PC-9 (cell line): ENCODE results near the gene FAM120B. TPM values are rescaled to one million over a fixed set of nuclear protein-coding genes. Genes with fewer than 3 reads are reported as not detected.

ENCODE experiments used
- BruUV-seq: library from RNA; stranded (reverse); fragments of 400-500 nt; replicated peaks from 2 replicates; lab custom pipeline; 2021; lab: Mats Ljungman, UMichigan
- CTCF ChIA-PET: fragments of 300-600 bp; sonication (Branson Sonifier 250); formaldehyde crosslinking; loops from one replicate; lab custom pipeline; 2022; ENCODE audit warnings: antibody characterized with exemption; lab: Charles Lee
- POLR2A ChIA-PET: fragments of 300-600 bp; sonication (Branson Sonifier 250); formaldehyde crosslinking; loops from one replicate; lab custom pipeline; 2022; ENCODE audit warnings: antibody characterized with exemption; ENCODE audit not compliant: unreplicated experiment; lab: Charles Lee
- DNase-seq, 2 experiments: peaks; one replicate each; pipeline versions ENCODE4 v3.0.0 to v3.0.0-alpha.2; 2015 to 2022; ENCODE audit warnings: mixed read lengths in 1 of 2
- H2AFZ ChIP-seq: fragments of 200-600 bp; sonication (generic); 2 replicates; pipeline ENCODE4 v1.8.1; 2017; ENCODE audit warnings: antibody characterized with exemption
- H3F3A ChIP-seq: fragments of 200-600 bp; sonication (generic); 2 replicates; pipeline ENCODE4 v1.8.1; 2017; ENCODE audit warnings: antibody characterized with exemption, mild to moderate bottlenecking, low read depth; ENCODE audit not compliant: insufficient read depth
- H3K27ac ChIP-seq: fragments of 200-600 bp; sonication (generic); 2 replicates; pipeline ENCODE4 v1.6.1; 2016; ENCODE audit warnings: mixed run types
- H3K27me3 ChIP-seq: fragments of 200-600 bp; sonication (generic); 2 replicates; pipeline ENCODE4 v1.6.1; 2016; ENCODE audit warnings: low read depth, mixed run types; ENCODE audit not compliant: insufficient read depth
- H3K36me3 ChIP-seq: fragments of 200-600 bp; sonication (generic); 2 replicates; pipeline ENCODE4 v1.6.1; 2016; ENCODE audit warnings: low read depth, mixed run types
- H3K4me1 ChIP-seq: fragments of 200-600 bp; sonication (generic); replicated peaks from 2 replicates; pipeline ENCODE4 v1.6.1; 2016; ENCODE audit warnings: mixed run types; ENCODE audit not compliant: insufficient read depth
- H3K4me2 ChIP-seq: fragments of 200-600 bp; sonication (generic); 2 replicates; pipeline ENCODE4 v1.6.1; 2017; ENCODE audit warnings: mixed run types
- H3K4me3 ChIP-seq: fragments of 200-600 bp; sonication (generic); 2 replicates; pipeline ENCODE4 v1.6.1; 2016; ENCODE audit warnings: mixed run types
- H3K79me2 ChIP-seq: fragments of 200-600 bp; sonication (generic); 2 replicates; pipeline ENCODE4 v1.6.1; 2017; ENCODE audit warnings: low read depth, mixed run types
- H3K9me2 ChIP-seq: fragments of 200-600 bp; sonication (generic); 2 replicates; pipeline ENCODE4 v1.8.1; 2017; ENCODE audit warnings: mild to moderate bottlenecking; ENCODE audit not compliant: insufficient read depth
- H3K9me3 ChIP-seq: fragments of 200-600 bp; sonication (generic); 2 replicates; pipeline ENCODE4 v1.8.1; 2016; ENCODE audit warnings: low read depth; ENCODE audit not compliant: insufficient read depth
- H4K20me1 ChIP-seq: fragments of 200-600 bp; sonication (generic); 2 replicates; pipeline ENCODE4 v1.8.1; 2017; ENCODE audit not compliant: insufficient read depth
- CTCF ChIP-seq: fragments of 200-600 bp; sonication (generic); conservative IDR thresholded peaks from 2 replicates; pipeline ENCODE4 v1.6.1; 2017; ENCODE audit warnings: mixed run types, antibody characterized with exemption, mild to moderate bottlenecking, moderate library complexity
- EZH2 ChIP-seq: fragments of 200-600 bp; sonication (generic); IDR thresholded peaks from 2 replicates; pipeline ENCODE4 v1.8.0; 2017; ENCODE audit warnings: antibody characterized with exemption, low read depth
- intact Hi-C: fragments of 100-400 bp; cut with micrococcal nuclease; formaldehyde crosslinking; loops from one replicate; pipeline ENCODE4 v1.10.0; 2022; ENCODE audit not compliant: unreplicated experiment
- total RNA-seq: library from RNA; stranded (reverse); gene quantifications from 2 replicates; pipeline ENCODE4 v1.2.3, GENCODE V29; 2021

Gene FAM120B
- total RNA-seq, 1 experiment from 2014 or later: 14.3 TPM

DNA sequence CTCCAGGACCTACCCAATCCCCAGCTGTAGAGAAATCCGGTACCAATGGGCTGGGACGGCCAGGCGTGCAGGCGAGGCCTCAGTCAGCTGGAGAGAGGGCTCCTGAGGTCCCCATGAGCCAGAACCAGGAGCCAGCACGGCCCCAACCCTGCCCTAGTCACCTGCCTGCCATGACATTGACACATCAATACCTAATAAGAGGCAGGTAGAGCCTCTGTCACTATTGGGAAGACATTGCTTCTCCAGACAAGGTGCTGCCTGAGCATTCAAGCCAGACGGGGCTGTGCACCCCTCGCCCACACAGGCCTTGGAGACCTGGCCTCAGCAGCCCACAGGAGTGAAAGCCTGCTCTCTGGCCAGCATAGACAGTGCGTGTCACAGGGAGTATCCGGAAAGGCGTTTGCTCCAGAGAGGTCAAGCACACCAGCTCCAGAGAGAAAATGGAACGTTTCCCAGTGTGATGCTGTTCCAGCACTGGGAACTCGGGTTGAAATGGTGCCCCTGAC lies 19.1 kb upstream of the FAM120B start:
- Histone ChIP-seq H3K79me2 (no peaks in the 10 kb centered on the region), H3K4me1 (no peaks in the 10 kb centered on the region), H3K27ac (no peak overlapping the region), H2AFZ (no peak overlapping the region), H4K20me1 (no peaks in the 10 kb centered on the region), H3K9me3 (no peaks in the 10 kb centered on the region), H3K4me2 (no peak overlapping the region), H3K9me2 (no peaks in the 10 kb centered on the region), H3K27me3 (peaks cover 54% of the 10 kb centered on the region), H3K4me3 (no peak overlapping the region), H3K36me3 (no peaks in the 10 kb centered on the region), H3F3A (no peaks in the 10 kb centered on the region)
- intact Hi-C loops: no loop called here
- POLR2A ChIA-PET: no interaction called here
- no peak for DNase-seq
- TF ChIP-seq CTCF: no peak
- no peak for TF ChIP-seq EZH2
- CTCF ChIA-PET: no interaction called here
- no TSS peak for BruUV-seq

DNA sequence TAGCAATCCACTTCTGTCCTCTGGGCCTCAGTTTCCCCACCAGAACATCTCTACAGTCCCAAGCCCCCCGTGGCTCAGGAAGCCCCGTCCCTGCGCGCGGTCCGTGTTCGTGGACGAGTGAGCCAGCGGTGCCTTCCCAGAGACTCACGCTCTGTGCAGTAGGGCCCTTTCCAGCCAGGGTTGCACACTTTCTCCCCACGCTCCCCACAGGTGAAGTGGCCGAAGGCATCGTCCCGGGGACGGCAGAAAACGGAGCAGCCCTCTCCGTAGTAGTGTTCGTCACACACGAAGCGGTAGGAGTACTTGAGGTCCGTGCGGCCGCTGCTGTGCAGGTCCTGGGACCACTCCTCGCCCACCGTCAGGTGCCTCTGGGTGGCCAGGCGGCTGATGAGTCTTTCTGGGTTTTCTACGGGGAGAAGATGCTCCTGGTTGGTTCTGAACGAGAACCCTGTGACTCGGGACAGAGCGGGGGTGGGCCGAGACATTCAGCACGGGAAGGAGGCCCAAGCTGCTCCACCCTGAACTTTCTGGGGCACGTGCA lies 18.4 kb upstream of the FAM120B start:
- no peaks in the 10 kb centered on the region for H3K79me2 ChIP-seq
- intact Hi-C loops: no loop called here
- BruUV-seq: no TSS peak
- no peak for DNase-seq
- no peak overlapping the region for H3K4me2 ChIP-seq
- ChIA-PET CTCF (no interaction called here), POLR2A (no interaction called here)
- H3K4me1 ChIP-seq: no peaks in the 10 kb centered on the region
- H3K9me3 ChIP-seq: no peaks in the 10 kb centered on the region
- TF ChIP-seq CTCF: no peak
- TF ChIP-seq EZH2: no peak
- no peaks in the 10 kb centered on the region for H3F3A ChIP-seq
- H4K20me1 ChIP-seq: no peaks in the 10 kb centered on the region
- no peak overlapping the region for H3K4me3 ChIP-seq
- H3K36me3 ChIP-seq: no peaks in the 10 kb centered on the region
- no peak overlapping the region for H2AFZ ChIP-seq
- no peaks in the 10 kb centered on the region for H3K9me2 ChIP-seq
- H3K27me3 ChIP-seq: peaks cover 56% of the 10 kb centered on the region
- H3K27ac ChIP-seq: no peak overlapping the region

DNA sequence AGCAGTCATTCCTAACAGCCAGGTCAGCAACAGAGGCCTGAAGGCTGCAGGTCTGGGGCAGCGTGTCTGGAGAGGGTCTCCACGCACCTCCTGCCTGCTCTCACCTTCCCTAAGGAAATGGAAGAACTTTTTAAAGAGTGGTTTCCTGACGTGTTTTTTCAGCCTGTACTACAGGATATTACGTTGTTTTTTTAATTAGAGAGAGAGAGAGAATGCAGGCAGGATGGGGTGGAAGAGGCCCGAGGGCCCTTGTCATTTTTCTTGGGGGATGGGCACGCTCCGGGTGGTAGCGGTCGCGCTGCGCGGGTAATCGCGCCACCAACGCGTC lies 17.7 kb upstream of the FAM120B start:
- intact Hi-C loops: no loop called here
- no peak overlapping the region for H3K4me3 ChIP-seq
- no peaks in the 10 kb centered on the region for H3K9me3 ChIP-seq
- no peak overlapping the region for H3K4me2 ChIP-seq
- H3K27ac ChIP-seq: no peak overlapping the region
- peaks cover 60% of the 10 kb centered on the region for H3K27me3 ChIP-seq
- no peaks in the 10 kb centered on the region for H4K20me1 ChIP-seq
- no peaks in the 10 kb centered on the region for H3K36me3 ChIP-seq
- no TSS peak for BruUV-seq
- no peaks in the 10 kb centered on the region for H3K9me2 ChIP-seq
- no peaks in the 10 kb centered on the region for H3F3A ChIP-seq
- POLR2A ChIA-PET: no interaction called here
- no peaks in the 10 kb centered on the region for H3K4me1 ChIP-seq
- no peak for DNase-seq
- H2AFZ ChIP-seq: no peak overlapping the region
- CTCF ChIA-PET: no interaction called here
- no peaks in the 10 kb centered on the region for H3K79me2 ChIP-seq
- TF ChIP-seq CTCF (no peak), EZH2 (no peak)
